Lung (tissue), 12 donors: ENCODE results near the gene CACNA1G. TPM values are rescaled to one million over a fixed set of nuclear protein-coding genes. Genes with fewer than 3 reads are reported as not detected.

ENCODE experiments used
- ATAC-seq: fragments of 200-7000 bp; cut with Tn5 transposase; one replicate; pipeline ENCODE4 v1.9.1; 2020; ENCODE audit warnings: moderate number of reproducible peaks; ENCODE audit not compliant: insufficient read depth, low FRiP score
- DNase-seq, 3 donors: peaks; one replicate each; pipeline ENCODE4 v3.0.0-alpha.2; 2013 to 2017
- H3K27ac ChIP-seq, 2 donors: one replicate each; pipeline ENCODE4 v1.5.1; 2013; ENCODE audit warnings: mild to moderate bottlenecking in 2 of 2, moderate library complexity in 2 of 2, control low read depth in 1 of 2, inconsistent platforms in 1 of 2, low read depth in 1 of 2, low read length in 1 of 2
- H3K27me3 ChIP-seq, 3 donors: one replicate each; pipeline ENCODE4 v1.5.1; 2013; ENCODE audit warnings: low read length in 2 of 3; ENCODE audit not compliant: control insufficient read depth in 3 of 3, insufficient read depth in 3 of 3
- H3K36me3 ChIP-seq, 4 donors: one replicate each; pipeline ENCODE4 v1.5.1; 2013; ENCODE audit warnings: low read length in 4 of 4, mild to moderate bottlenecking in 1 of 4, moderate library complexity in 1 of 4; ENCODE audit not compliant: control insufficient read depth in 4 of 4, insufficient read depth in 4 of 4
- H3K4me1 ChIP-seq, 5 donors: one replicate each; pipeline ENCODE4 v1.5.1; 2013; ENCODE audit warnings: low read length in 5 of 5, mild to moderate bottlenecking in 2 of 5, moderate library complexity in 1 of 5; ENCODE audit not compliant: control insufficient read depth in 5 of 5, insufficient read depth in 5 of 5
- H3K4me3 ChIP-seq: one replicate; pipeline ENCODE4 v1.5.1; 2013; ENCODE audit warnings: mild to moderate bottlenecking, control low read depth, moderate library complexity
- H3K9ac ChIP-seq, 2 donors: one replicate each; pipeline ENCODE4 v1.5.1; 2013; ENCODE audit warnings: low read length in 2 of 2, control low read depth in 1 of 2; ENCODE audit not compliant: insufficient read depth in 1 of 2
- H3K9me3 ChIP-seq, 4 donors: one replicate each; pipeline ENCODE4 v1.5.1; 2013; ENCODE audit warnings: low read length in 3 of 4, mild to moderate bottlenecking in 1 of 4, moderate library complexity in 1 of 4; ENCODE audit not compliant: control insufficient read depth in 4 of 4, insufficient read depth in 3 of 4
- CTCF ChIP-seq: IDR thresholded peaks from 2 replicates; pipeline ENCODE4 v1.5.1; 2012; ENCODE audit warnings: mild to moderate bottlenecking; ENCODE audit errors: control extremely low read depth, extremely low read depth
- WGBS, 2 donors: extraction: QIAGEN DNeasy Blood & Tissue Kit; methylation state at CpG; one replicate each; pipeline ENCODE4 v1.1.7; 2013; 5-methylcytosine and 5-hydroxymethylcytosine counted together
- polyA plus RNA-seq, 2 donors: library from polyadenylated mRNA; stranded (reverse); fragments of 200-250 nt; gene quantifications; one replicate each; pipeline ENCODE4 v1.2.1, GENCODE V29; 2013
- total RNA-seq, 2 donors: library from RNA; depleted of rRNA in 1 of 2; stranded (reverse); fragments of >200 nt in 1 of 2; gene quantifications; one replicate each; pipeline ENCODE4 v1.2.1, GENCODE V29; 2014 to 2021
- donor health status: control.
- donor health status: control.
- donor health status: Bipolar disorder and iron deficiency.
- donor health status: healthy.
- donor health status: DM: yes; HTN: yes; CAD: no.

The CACNA1G gene
- total and polyA plus RNA-seq, 4 donors = 0.14 to 3.6 (median 0.24) TPM

- DNase-seq (no peak), ATAC-seq (no peak)
- H3K4me3 ChIP-seq = no peak overlapping the region
- H3K36me3 ChIP-seq = peaks cover 0 to 20% (median under 1%) of the 10 kb centered on the region in 4 donors
- H3K4me1 ChIP-seq = peaks cover 6 to 67% (median 30%) of the 10 kb centered on the region in 5 donors
- no peaks in the 10 kb centered on the region for H3K27me3 ChIP-seq
- TF ChIP-seq CTCF = no peak
- H3K27ac ChIP-seq = no peak overlapping the region
- no peaks in the 10 kb centered on the region for H3K9me3 ChIP-seq
- H3K9ac ChIP-seq = no peak overlapping the region
- whole genome bisulfite sequencing, 2 donors = 95 to 96% methylated on average over 24 of the region's 24 CpGs
Observed at GRCh38 chr17:50590946-50591737, 30.6 kb downstream of the CACNA1G start.

DNA sequence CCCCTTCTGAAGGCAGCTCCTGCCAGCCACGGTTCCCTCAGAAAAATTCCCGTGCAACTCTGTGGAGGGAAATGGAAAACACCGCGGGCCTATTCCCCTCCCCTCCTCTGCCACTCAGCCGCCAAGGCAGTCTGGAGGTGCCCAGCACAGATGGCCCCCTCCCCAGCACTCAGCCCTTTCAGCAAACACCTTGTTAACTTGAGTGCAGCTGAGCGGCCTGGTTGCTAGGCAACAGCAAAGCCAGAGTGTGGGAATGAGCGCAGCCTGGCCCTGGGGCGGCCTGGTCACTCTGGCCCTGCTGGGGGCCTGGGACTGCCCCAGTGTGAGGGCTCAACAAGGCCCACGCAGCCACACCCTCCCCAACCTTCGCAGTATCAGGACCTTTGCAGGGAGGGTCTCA lies 32.8 kb downstream of the CACNA1G start:
- 58 to 62% methylated on average over 10 of the region's 10 CpGs for WGBS, 2 donors
- peaks cover 0 to 20% (median 3%) of the 10 kb centered on the region in 4 donors for H3K36me3 ChIP-seq

DNA sequence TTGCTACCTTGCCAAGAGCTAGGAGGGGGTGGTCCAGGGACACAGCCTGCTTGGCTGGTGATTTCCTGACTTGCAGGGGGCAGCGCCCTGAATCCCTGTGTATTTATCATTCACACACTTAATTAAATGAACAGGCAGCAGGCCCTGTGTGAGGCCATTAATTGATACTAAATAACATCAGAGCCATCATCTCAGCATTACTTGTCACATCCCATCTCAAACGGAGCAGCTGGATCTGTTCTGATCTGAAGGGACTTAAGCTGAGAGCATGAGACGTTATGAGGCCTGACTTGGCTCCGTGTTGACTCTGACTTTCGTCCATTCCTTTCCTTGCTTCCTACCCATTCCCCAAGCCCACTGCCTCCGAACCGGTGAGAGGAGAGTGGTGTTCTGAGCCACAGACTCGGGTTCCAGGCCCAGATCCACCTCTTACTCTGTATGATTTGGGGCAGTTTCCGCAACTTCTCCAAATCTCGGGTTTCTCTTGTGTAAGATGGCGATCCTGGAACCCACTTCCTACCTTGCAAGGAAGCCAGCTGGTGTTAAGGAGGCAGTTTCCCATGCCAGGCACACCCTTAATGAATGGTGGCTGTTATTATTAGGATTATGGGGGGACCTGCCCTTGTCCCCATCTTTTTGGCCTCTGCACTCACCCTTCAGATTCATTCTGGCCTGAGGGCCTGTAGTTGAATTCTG lies 33.8 kb downstream of the CACNA1G start:
- no peaks in the 10 kb centered on the region for H3K9me3 ChIP-seq
- peak overlapping the region in 1 of 2 donors; percentile 36 for H3K9ac ChIP-seq
- peaks cover 0 to 20% (median 4%) of the 10 kb centered on the region in 4 donors for H3K36me3 ChIP-seq
- H3K27me3 ChIP-seq = no peaks in the 10 kb centered on the region
- no peak overlapping the region for H3K4me3 ChIP-seq
- no peak for ATAC-seq
- 64 to 81% methylated on average over 11 of the region's 11 CpGs for WGBS, 2 donors
- peaks cover 6 to 53% (median 24%) of the 10 kb centered on the region in 5 donors for H3K4me1 ChIP-seq
- no peak for TF ChIP-seq CTCF
- peak; percentile 34 to 76 (median 67) for DNase-seq
- H3K27ac ChIP-seq = no peak overlapping the region

More for the DNA sequence above, 32.8 kb downstream of the CACNA1G start:
- Histone ChIP-seq H3K9ac (no peak overlapping the region), H3K27me3 (no peaks in the 10 kb centered on the region), H3K9me3 (no peaks in the 10 kb centered on the region), H3K4me1 (peaks cover 6 to 63% (median 30%) of the 10 kb centered on the region in 5 donors), H3K4me3 (no peak overlapping the region), H3K27ac (no peak overlapping the region)
- DNase-seq = peak; percentile 82 to 90 (median 89)
- no peak for TF ChIP-seq CTCF
- no peak for ATAC-seq
